GM15510 (cell line): ENCODE results near the gene CIRBP.

ENCODE experiments used
- POLR2A ChIP-seq: IDR thresholded peaks from 3 replicates; pipeline ENCODE4 v1.6.1; 2011; ENCODE audit warnings: borderline replicate concordance; ENCODE audit not compliant: insufficient read length; ENCODE audit errors: extremely low read depth

CIRBP gene

GRCh38 chr19:1315470-1316166, 46.5 kb downstream of the CIRBP start:
- no peak for TF ChIP-seq POLR2A

- TF ChIP-seq POLR2A, result no peak
These were observed 47.3 kb downstream of the CIRBP start for GRCh38 chr19:1316466-1316865.

GRCh38 chr19:1317274-1318003, 48.3 kb downstream of the CIRBP start:
- TF ChIP-seq POLR2A, result no peak

GRCh38 chr19:1318678-1319471, 49.7 kb downstream of the CIRBP start:
- TF ChIP-seq POLR2A, result no peak

GRCh38 chr19:1321539-1321938, 52.4 kb downstream of the CIRBP start:
- TF ChIP-seq POLR2A, result no peak

GRCh38 chr19:1322198-1322981, 53.3 kb downstream of the CIRBP start:
- TF ChIP-seq POLR2A, result no peak

GRCh38 chr19:1324249-1324805, 55.2 kb downstream of the CIRBP start:
- no peak for TF ChIP-seq POLR2A
